ENCODE results near the gene RIC1.

DNA sequence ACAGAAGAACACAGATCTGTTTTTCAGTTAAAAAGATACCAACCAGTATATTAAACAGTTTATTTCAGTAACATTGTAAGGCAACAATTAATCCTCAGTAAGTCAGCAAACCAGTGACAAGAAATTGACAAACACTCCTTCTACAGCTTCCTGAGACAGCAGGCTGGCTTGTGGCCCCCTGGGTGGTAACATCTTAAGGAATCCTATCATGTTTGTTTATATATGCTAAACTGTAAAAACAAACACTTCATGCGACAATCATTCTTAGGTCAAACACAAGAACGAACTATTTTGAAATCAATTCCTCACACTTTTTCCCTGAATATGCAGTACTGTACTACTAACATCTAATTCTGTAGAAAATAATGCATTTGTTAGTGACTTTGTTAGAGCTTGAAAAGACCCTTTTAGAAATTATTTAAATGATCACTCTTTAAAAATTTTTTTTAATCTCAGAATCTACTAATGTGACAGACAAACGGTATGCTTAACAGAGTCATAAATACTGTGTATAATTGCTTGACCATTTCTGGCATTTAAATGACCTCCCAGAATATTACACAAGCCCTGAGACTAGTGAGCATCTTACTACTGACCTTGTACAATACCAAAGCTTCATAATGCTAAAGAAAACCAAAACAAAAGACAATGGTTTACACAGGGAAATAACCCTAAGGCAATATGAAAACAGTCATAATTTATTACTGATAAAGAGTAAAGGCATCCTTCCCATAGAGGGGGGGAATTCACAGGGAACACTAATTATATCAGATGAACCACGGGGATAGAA is 155.8 kb downstream of the RIC1 start:
- TF ChIP-seq, protein P1, sequence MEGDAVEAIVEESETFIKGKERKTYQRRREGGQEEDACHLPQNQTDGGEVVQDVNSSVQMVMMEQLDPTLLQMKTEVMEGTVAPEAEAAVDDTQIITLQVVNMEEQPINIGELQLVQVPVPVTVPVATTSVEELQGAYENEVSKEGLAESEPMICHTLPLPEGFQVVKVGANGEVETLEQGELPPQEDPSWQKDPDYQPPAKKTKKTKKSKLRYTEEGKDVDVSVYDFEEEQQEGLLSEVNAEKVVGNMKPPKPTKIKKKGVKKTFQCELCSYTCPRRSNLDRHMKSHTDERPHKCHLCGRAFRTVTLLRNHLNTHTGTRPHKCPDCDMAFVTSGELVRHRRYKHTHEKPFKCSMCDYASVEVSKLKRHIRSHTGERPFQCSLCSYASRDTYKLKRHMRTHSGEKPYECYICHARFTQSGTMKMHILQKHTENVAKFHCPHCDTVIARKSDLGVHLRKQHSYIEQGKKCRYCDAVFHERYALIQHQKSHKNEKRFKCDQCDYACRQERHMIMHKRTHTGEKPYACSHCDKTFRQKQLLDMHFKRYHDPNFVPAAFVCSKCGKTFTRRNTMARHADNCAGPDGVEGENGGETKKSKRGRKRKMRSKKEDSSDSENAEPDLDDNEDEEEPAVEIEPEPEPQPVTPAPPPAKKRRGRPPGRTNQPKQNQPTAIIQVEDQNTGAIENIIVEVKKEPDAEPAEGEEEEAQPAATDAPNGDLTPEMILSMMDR (IDR thresholded peaks at IDR 0.05; ENCODE audit: low read length): no peak
- TF ChIP-seq EZH2 (IDR thresholded peaks at IDR 0.05; ENCODE audit: borderline replicate concordance, low read length): no peak
